GM19240 (cell line): Measurements from ENCODE around the gene VPREB1.
"Not testable (repeated sequence)": the region's sequence is repeated elsewhere in the genome, so short reads cannot be mapped to it uniquely, and the experiment has no call there.

Source experiments
- DNase-seq: peaks from one replicate; pipeline ENCODE4 v3.0.0; 2011; ENCODE audit warnings: low spot score; ENCODE audit not compliant: insufficient read length

Gene VPREB1, protein sequence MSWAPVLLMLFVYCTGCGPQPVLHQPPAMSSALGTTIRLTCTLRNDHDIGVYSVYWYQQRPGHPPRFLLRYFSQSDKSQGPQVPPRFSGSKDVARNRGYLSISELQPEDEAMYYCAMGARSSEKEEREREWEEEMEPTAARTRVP

DNA sequence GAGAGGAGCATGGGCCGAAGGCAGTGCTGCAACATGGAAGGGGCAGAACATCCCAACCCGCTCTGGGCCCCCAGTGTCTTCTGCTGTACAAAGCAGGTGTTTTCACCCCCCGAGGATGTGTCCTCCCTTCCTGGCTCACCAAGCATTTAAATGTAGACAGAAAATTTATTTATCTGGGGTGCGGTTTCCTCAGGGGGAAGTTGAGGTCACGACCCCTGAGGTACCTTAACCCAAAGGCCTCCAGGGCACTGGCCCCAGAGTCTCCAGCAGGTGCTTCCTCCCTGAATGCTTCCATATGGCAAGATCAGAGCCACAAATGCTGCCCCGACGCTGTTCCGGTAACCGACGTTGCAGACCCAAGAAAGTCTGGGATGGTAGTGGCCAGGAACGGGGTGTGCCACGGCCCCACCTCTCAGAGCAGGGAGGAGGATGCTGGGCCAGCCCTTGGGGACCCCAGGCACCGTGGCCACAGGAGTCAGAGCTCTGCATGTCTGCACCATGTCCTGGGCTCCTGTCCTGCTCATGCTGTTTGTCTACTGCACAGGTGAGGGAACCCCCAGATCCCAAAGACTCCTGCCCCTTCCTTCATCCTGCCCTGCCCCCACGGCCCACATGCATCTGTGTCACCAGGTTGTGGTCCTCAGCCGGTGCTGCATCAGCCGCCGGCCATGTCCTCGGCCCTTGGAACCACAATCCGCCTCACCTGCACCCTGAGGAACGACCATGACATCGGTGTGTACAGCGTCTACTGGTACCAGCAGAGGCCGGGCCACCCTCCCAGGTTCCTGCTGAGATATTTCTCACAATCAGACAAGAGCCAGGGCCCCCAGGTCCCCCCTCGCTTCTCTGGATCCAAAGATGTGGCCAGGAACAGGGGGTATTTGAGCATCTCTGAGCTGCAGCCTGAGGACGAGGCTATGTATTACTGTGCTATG lies at the start of gene VPREB1:
TSS of gene VPREB1 (plus strand) at position 471 of the 935 bp plus-strand sequence. CDS start at position 499, 28 bp downstream.
- no peak for DNase-seq

DNA sequence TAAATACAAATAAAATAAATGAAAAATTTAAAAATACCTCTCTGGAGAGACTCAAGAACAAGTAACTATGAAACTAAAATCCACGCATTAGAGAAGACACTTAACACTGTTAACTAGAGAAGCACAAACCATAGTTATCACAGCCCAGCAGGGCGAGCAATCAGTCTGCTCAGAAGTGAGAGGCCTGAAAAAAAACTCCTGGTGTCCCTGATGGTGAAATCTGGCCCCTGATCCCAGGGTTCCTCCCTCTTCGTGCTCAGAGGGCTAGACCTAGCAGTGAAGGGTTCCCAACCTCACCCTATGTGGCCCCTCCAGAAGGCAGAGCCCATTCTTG lies 49.7 kb upstream of the VPREB1 start:
- DNase-seq, result no peak

GRCh38 chr22:22195265-22196017 lies 49.1 kb upstream of the VPREB1 start:
- DNase-seq, result peak; percentile 67

DNA sequence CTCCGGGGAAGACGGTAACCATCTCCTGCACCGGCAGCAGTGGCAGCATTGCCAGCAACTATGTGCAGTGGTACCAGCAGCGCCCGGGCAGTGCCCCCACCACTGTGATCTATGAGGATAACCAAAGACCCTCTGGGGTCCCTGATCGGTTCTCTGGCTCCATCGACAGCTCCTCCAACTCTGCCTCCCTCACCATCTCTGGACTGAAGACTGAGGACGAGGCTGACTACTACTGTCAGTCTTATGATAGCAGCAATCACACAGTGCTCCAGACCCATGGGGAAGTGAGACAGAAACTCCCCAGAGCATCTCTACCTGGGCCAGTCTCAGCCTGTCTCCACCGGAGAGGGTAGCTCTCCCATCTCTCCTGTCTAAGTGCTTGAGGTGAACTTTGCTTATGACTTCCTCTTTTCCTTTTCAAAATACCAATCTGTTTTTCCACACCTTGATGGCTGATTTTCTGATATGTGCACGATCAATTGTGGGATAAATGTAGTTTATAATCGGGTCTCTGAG lies 48.5 kb upstream of the VPREB1 start:
- peak; percentile 52 for DNase-seq

DNA sequence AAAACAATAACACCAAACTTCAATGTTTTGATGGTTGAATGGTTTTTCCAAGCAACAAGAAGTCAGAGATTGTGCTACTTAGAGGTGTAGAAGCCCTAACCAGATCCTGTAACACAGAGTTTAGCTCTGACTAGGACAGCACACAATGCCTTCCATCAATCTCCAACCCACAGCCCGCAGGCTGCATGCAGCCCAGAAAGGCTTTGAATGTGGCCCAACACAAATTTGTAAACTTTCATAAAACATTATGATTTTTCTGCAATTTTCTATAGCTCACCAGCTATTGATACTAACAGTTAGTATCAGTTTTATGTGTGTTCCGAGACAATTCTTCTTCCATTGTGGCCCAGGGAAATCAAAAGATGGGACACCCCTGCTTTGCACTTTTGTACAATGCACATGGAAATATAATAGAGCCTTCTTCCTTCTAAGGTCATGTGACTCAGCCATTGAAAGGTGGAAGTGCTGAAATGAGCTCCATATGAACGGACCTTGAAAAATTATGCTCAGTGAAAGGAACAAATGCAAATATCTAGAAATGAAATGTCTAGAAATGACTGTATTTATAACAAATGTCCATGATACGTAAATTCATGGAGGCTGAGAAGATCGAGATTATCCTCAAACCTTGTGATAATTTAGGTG lies 47.6 kb upstream of the VPREB1 start:
- no peak for DNase-seq

GRCh38 chr22:22197993-22198402 lies 46.6 kb upstream of the VPREB1 start:
- no peak for DNase-seq

GRCh38 chr22:22198751-22199150 lies 45.8 kb upstream of the VPREB1 start:
- DNase-seq, result no peak

DNA sequence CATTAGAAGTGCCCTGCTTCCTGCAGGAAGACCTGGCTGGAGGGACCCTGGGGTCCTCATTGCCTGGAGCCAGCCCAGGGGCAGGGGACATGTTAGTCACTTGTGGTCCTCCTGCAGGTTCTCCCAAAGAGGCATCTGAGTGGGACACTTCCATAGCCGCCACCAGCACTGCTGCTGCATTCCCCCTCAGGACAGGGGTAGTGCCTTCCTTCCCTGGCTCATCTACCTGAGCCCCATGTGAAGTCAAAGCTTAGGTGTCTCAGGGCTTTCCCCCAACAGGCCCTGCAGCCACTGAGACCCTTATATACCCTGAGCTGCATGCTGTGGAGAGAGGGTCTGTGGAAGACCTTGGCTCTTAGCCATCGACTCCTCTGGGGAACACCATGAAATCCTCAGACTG lies 45.0 kb upstream of the VPREB1 start:
- no peak for DNase-seq

DNA sequence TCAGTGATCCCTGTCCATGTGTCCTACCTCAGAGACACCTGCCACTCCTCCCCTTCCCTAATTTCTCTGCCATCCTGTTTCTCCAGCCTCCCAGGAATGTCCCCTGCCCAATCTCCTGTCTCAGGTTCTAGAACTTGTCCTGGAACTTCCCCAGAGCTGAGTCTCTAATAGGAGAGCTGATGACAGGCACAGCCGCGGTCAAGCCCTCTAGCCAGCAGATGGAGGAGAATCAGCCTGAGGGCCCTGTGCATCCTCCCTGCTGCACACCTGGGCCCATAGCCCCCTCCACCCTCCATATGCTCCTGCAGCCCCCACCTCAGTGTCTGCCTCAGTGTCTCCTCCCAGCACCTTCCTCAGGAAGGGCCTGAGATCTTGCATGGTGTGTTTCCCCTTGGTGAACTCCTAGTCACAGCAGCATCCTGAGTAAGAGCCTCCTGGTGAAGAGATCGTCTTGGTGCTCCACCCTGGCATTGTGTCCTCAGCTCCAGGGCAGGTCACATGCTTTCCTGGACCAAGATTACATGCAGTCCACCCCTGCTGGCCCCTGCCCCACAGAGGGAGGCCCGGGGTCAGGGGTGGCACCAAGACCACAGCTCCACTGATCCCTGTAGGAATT lies 43.9 kb upstream of the VPREB1 start:
- no peak for DNase-seq

- DNase-seq, result no peak
Observed at GRCh38 chr22:22201185-22201929, 43.2 kb upstream of the VPREB1 start.

GRCh38 chr22:22201930-22202343 lies 42.6 kb upstream of the VPREB1 start:
- DNase-seq, result no peak

DNA sequence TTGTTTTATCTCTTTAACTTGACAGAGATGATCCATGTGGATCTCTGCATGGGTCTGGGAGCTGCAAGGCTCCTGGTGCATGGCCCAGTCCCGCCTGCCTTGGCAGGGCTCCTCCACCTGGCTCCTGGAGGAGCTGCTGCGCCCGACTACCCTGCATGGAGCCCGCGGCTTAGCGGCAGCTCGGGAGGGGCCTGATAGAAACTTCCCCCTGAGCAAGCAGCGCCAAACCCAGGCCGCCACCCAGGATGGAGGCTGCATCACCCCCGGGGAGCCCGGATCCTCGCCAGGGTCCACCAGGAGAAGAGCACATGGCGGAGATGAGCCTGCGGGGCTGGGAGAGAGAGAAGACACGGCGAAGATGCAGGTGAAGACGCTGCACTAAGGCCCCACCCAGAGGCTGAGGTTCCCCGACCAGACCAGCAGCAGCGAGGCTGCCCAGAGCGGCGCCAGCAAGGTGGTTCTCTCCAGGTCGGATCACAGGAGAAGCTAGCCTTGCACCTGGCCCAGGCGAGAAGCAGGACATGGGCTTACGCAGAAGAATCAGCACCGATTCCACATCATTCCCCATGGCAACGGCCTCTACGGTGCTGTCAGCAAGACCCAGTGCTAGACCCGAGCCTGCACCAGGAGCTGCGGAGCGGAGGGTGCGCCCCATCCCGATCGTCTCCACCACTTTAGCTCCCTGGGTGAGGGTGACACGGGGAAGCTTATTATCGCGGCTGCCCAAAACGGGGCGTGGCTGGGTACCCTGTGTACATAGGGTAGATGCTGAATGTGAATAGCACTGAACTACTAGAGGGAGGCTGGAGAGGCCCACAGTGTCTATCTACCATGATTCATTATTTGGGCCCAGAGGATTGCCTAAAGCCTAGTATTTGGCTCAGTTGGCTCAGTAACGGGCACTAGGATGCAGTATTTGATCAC lies 41.3 kb upstream of the VPREB1 start:
- no peak for DNase-seq

- peak; percentile 71 for DNase-seq
Observed at GRCh38 chr22:22207845-22208564, 36.6 kb upstream of the VPREB1 start.

GRCh38 chr22:22208652-22209051 lies 35.9 kb upstream of the VPREB1 start:
- DNase-seq, result no peak

DNA sequence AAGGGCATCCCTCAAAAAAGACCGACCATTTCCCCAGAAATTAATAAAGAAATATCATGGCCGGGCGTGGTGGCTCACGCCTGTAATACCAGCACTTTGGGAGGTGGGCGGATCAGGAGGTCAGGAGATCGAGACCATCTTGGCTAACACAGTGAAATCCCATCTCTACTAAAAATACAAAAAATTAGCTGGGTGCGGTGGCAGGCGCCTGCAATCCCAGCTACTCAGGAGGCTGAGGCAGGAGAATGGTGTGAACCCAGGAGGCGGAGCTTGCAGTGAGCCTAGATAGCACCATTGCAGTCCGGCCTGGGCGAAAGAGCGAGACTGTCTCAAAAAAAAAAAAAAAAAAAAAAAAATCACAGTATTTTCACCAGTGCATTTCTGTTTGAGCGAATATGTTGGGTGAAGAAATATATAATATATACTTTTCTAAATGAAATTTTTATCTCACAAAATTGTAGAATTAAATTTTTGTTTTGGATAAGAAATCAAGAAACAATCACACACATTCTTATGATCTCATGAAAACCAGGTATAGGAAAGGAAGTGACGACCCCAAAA lies 35.4 kb upstream of the VPREB1 start:
- DNase-seq, result not testable (repeated sequence)

- no peak for DNase-seq
Observed at GRCh38 chr22:22210375-22210774, 34.2 kb upstream of the VPREB1 start.

GRCh38 chr22:22210889-22211833 lies 33.4 kb upstream of the VPREB1 start:
- DNase-seq, result no peak
